ENCODE results near the gene CLCC1. TPM values are rescaled to one million over a fixed set of nuclear protein-coding genes. Genes with fewer than 3 reads are reported as not detected.

Gene CLCC1
- polyA plus RNA-seq, 1 donor from 2014 or later, result 28.7 TPM

- Histone ChIP-seq H3K79me2 (replicated peaks; ENCODE audit: insufficient read depth, low read length) (peaks cover 15% of the 10 kb centered on the region), H3F3A (ENCODE audit: insufficient read depth, low read length, poor library complexity, severe bottlenecking) (no peaks in the 10 kb centered on the region), H3K9me2 (ENCODE audit: insufficient read depth, low read length) (no peaks in the 10 kb centered on the region), H2AFZ (ENCODE audit: low read depth, low read length) (no peak overlapping the region), H3K9me3 (ENCODE audit: low read length) (no peaks in the 10 kb centered on the region), H3K4me2 (ENCODE audit: low read length) (no peak overlapping the region), H3K36me3 (ENCODE audit: insufficient read depth, low read length) (no peaks in the 10 kb centered on the region), H4K20me1 (ENCODE audit: insufficient read depth) (no peaks in the 10 kb centered on the region), H3K4me3 (ENCODE audit: low read length) (no peak overlapping the region), H3K9ac (ENCODE audit: low read length) (no peak overlapping the region), H3K27me3 (ENCODE audit: insufficient read depth, low read depth, low read length) (no peaks in the 10 kb centered on the region), H3K27ac (ENCODE audit: low read length) (no peak overlapping the region)
- TF ChIP-seq RAD21 (conservative IDR thresholded peaks at IDR 0.05), result no peak
- no peak for TF ChIP-seq EP300 (conservative IDR thresholded peaks at IDR 0.05; ENCODE audit: poor library complexity, severe bottlenecking)
- no peak for TF ChIP-seq CTCF (IDR thresholded peaks at IDR 0.05; ENCODE audit: poor library complexity, severe bottlenecking)
- TF ChIP-seq REST (IDR thresholded peaks at IDR 0.05; ENCODE audit: borderline replicate concordance), result no peak
- TF ChIP-seq POLR2AphosphoS5 (IDR thresholded peaks at IDR 0.05), result no peak
- TF ChIP-seq SMC3 (conservative IDR thresholded peaks at IDR 0.05; ENCODE audit: poor library complexity), result no peak
- TF ChIP-seq MXI1 (conservative IDR thresholded peaks at IDR 0.05; ENCODE audit: poor library complexity, severe bottlenecking), result no peak
- TF ChIP-seq TAF1 (IDR thresholded peaks at IDR 0.05; ENCODE audit: low read depth), result no peak
- TF ChIP-seq EZH2 (IDR thresholded peaks at IDR 0.05; ENCODE audit: borderline replicate concordance, insufficient read depth, low read length, poor library complexity, severe bottlenecking), result no peak
These were observed 5.4 kb downstream of the CLCC1 start for GRCh38 chr1:108957888-108958287.

- Histone ChIP-seq H3K36me3 (ENCODE audit: insufficient read depth, low read length) (no peaks in the 10 kb centered on the region), H3K9ac (ENCODE audit: low read length) (no peak overlapping the region), H3K27ac (ENCODE audit: low read length) (no peak overlapping the region), H3K4me2 (ENCODE audit: low read length) (no peak overlapping the region), H3F3A (ENCODE audit: insufficient read depth, low read length, poor library complexity, severe bottlenecking) (no peaks in the 10 kb centered on the region), H3K4me3 (ENCODE audit: low read length) (no peak overlapping the region), H3K9me3 (ENCODE audit: low read length) (no peaks in the 10 kb centered on the region), H3K79me2 (replicated peaks; ENCODE audit: insufficient read depth, low read length) (peaks cover 11% of the 10 kb centered on the region), H4K20me1 (ENCODE audit: insufficient read depth) (no peaks in the 10 kb centered on the region), H3K9me2 (ENCODE audit: insufficient read depth, low read length) (no peaks in the 10 kb centered on the region), H3K27me3 (ENCODE audit: insufficient read depth, low read depth, low read length) (no peaks in the 10 kb centered on the region), H2AFZ (ENCODE audit: low read depth, low read length) (no peak overlapping the region)
- no peak for TF ChIP-seq POLR2AphosphoS5 (IDR thresholded peaks at IDR 0.05)
- no peak for TF ChIP-seq RAD21 (conservative IDR thresholded peaks at IDR 0.05)
- TF ChIP-seq SMC3 (conservative IDR thresholded peaks at IDR 0.05; ENCODE audit: poor library complexity), result no peak
- no peak for TF ChIP-seq CTCF (IDR thresholded peaks at IDR 0.05; ENCODE audit: poor library complexity, severe bottlenecking)
These were observed 7.4 kb downstream of the CLCC1 start for GRCh38 chr1:108955881-108956280.

Data from neural cell (in vitro differentiated cells).